Measurements from ENCODE around the gene PIK3C2A.
"Not testable (repeated sequence)": the region's sequence is repeated elsewhere in the genome, so short reads cannot be mapped to it uniquely, and the experiment has no call there.

PIK3C2A gene

GRCh38 chr11:17207317-17208256 is at the start of gene PIK3C2A:
TSS of gene PIK3C2A (minus strand) at chr11:17207986. CDS start at chr11:17169741, 38,245 bp downstream.
- H3K27ac ChIP-seq, result peak within 1 kb of the TSS; percentile 99
- no peak for TF ChIP-seq CTCF (conservative IDR thresholded peaks at IDR 0.05)

GRCh38 chr11:17257196-17257595 is 49.4 kb upstream of the PIK3C2A start:
- TF ChIP-seq CTCF (conservative IDR thresholded peaks at IDR 0.05), result no peak
- H3K27ac ChIP-seq, result no peak overlapping the region

- H3K27ac ChIP-seq, result no peak overlapping the region
- no peak for TF ChIP-seq CTCF (conservative IDR thresholded peaks at IDR 0.05)
These were observed 48.7 kb upstream of the PIK3C2A start for GRCh38 chr11:17256512-17256911.

GRCh38 chr11:17252704-17253103 is 44.9 kb upstream of the PIK3C2A start:
- TF ChIP-seq CTCF (conservative IDR thresholded peaks at IDR 0.05), result no peak

GRCh38 chr11:17250561-17251350 is 43.0 kb upstream of the PIK3C2A start:
- TF ChIP-seq CTCF (conservative IDR thresholded peaks at IDR 0.05), result no peak
- H3K27ac ChIP-seq, result no peak overlapping the region

More at GRCh38 chr11:17252704-17253103, 44.9 kb upstream of the PIK3C2A start:
- H3K27ac ChIP-seq, result no peak overlapping the region

- no peak overlapping the region for H3K27ac ChIP-seq
- no peak for TF ChIP-seq CTCF (conservative IDR thresholded peaks at IDR 0.05)
These were observed 36.3 kb upstream of the PIK3C2A start for GRCh38 chr11:17244046-17244445.

- H3K27ac ChIP-seq, result not testable (repeated sequence)
These were observed 35.2 kb upstream of the PIK3C2A start for GRCh38 chr11:17242954-17243353.
